Right renal pelvis (tissue), 4 donors: Measurements from ENCODE around the gene FGF3. TPM values are rescaled to one million over a fixed set of nuclear protein-coding genes. Genes with fewer than 3 reads are reported as not detected.
A peak's percentile ranks its signal among the peaks of the same experiment; 100 is the strongest.

Experiments used
- DNase-seq, 4 donors: peaks; one replicate each; pipeline ENCODE4 v3.0.0-alpha.2; 2013; ENCODE audit warnings: low read depth in 4 of 4, low spot score in 3 of 4, missing footprints in 1 of 4
- polyA plus RNA-seq, 4 donors: library from polyadenylated mRNA; unstranded; fragments of 120-200 nt; gene quantifications; one replicate each; pipeline ENCODE4 v1.2.1, GENCODE V29; 2013; ENCODE audit not compliant: insufficient read length in 4 of 4

Gene FGF3
- polyA plus RNA-seq, 4 donors, result not detected

- DNase-seq, result no peak
These were observed 12.0 kb downstream of the FGF3 start for GRCh38 chr11:69807106-69807815.

GRCh38 chr11:69804769-69805508 lies 14.3 kb downstream of the FGF3 start:
- DNase-seq, result no peak

- no peak for DNase-seq
These were observed 15.5 kb downstream of the FGF3 start for GRCh38 chr11:69803604-69804218.

- no peak for DNase-seq
These were observed 16.2 kb downstream of the FGF3 start for GRCh38 chr11:69803022-69803421.

- no peak for DNase-seq
These were observed 16.6 kb downstream of the FGF3 start for GRCh38 chr11:69802590-69802989.

GRCh38 chr11:69801513-69802335 lies 17.5 kb downstream of the FGF3 start:
- no peak for DNase-seq

GRCh38 chr11:69800278-69800677 lies 18.9 kb downstream of the FGF3 start:
- no peak for DNase-seq

GRCh38 chr11:69799582-69799981 lies 19.6 kb downstream of the FGF3 start:
- no peak for DNase-seq

- no peak for DNase-seq
These were observed 20.1 kb downstream of the FGF3 start for GRCh38 chr11:69799097-69799496.

- DNase-seq, result no peak
These were observed 21.3 kb downstream of the FGF3 start for GRCh38 chr11:69797737-69798528.

GRCh38 chr11:69797156-69797555 lies 22.1 kb downstream of the FGF3 start:
- no peak for DNase-seq

- no peak for DNase-seq
These were observed 23.2 kb downstream of the FGF3 start for GRCh38 chr11:69796063-69796462.

GRCh38 chr11:69791276-69792180 lies 27.7 kb downstream of the FGF3 start:
- DNase-seq, result no peak

- no peak for DNase-seq
These were observed 30.3 kb downstream of the FGF3 start for GRCh38 chr11:69788956-69789355.

GRCh38 chr11:69787906-69788305 lies 31.3 kb downstream of the FGF3 start:
- DNase-seq, result no peak

- DNase-seq, result no peak
These were observed 31.8 kb downstream of the FGF3 start for GRCh38 chr11:69787457-69787856.

GRCh38 chr11:69781241-69781640 lies 38.0 kb downstream of the FGF3 start:
- no peak for DNase-seq

GRCh38 chr11:69778373-69778772 lies 40.8 kb downstream of the FGF3 start:
- DNase-seq, result no peak

- peak in 1 of 4 donors; percentile 5 for DNase-seq
These were observed 44.0 kb downstream of the FGF3 start, which contains the start of gene FGF4 for GRCh38 chr11:69775163-69775755. Gene FGF4 (minus strand): TSS chr11:69775341. CDS start chr11:69775084, 257 bp downstream.
